Neural progenitor cell (in vitro differentiated cells): ENCODE measurements around the gene TBX5. TPM values are rescaled to one million over a fixed set of nuclear protein-coding genes. Genes with fewer than 3 reads are reported as not detected.
A peak's percentile ranks its signal among the peaks of the same experiment; 100 is the strongest.

Source experiments
- DNase-seq: peaks from one replicate; pipeline ENCODE4 v3.0.0-alpha.2; 2016; ENCODE audit warnings: low spot score
- H2AFZ ChIP-seq: fragments of 200-600 bp; sonication (generic); replicated peaks from 2 replicates; pipeline ENCODE4 v1.6.1; 2016; ENCODE audit warnings: antibody characterized with exemption
- H3F3A ChIP-seq: fragments of 200-600 bp; sonication (generic); 2 replicates; pipeline ENCODE4 v1.6.1; 2016; ENCODE audit warnings: antibody characterized with exemption, low read depth
- H3K27ac ChIP-seq: fragments of 200-600 bp; sonication (generic); 2 replicates; pipeline ENCODE4 v1.5.1; 2016; ENCODE audit warnings: mild to moderate bottlenecking
- H3K27me3 ChIP-seq: fragments of 200-600 bp; sonication (generic); 2 replicates; pipeline ENCODE4 v1.6.1; 2016; ENCODE audit warnings: mild to moderate bottlenecking, moderate library complexity
- H3K36me3 ChIP-seq: fragments of 200-600 bp; sonication (generic); 2 replicates; pipeline ENCODE4 v1.5.1; 2016
- H3K4me1 ChIP-seq: fragments of 200-600 bp; sonication (generic); 2 replicates; pipeline ENCODE4 v1.6.1; 2016; ENCODE audit warnings: mixed run types
- H3K4me2 ChIP-seq: fragments of 200-600 bp; sonication (generic); 2 replicates; pipeline ENCODE4 v1.6.1; 2016
- H3K4me3 ChIP-seq: fragments of 200-600 bp; sonication (generic); 2 replicates; pipeline ENCODE4 v1.5.1; 2016
- H3K79me2 ChIP-seq: fragments of 200-600 bp; sonication (generic); 2 replicates; pipeline ENCODE4 v1.6.1; 2016; ENCODE audit warnings: low read depth
- H3K9ac ChIP-seq: fragments of 200-600 bp; sonication (generic); 2 replicates; pipeline ENCODE4 v1.6.1; 2016
- H3K9me3 ChIP-seq: fragments of 200-600 bp; sonication (generic); 2 replicates; pipeline ENCODE4 v1.5.1; 2016; ENCODE audit warnings: low read depth
- H4K20me1 ChIP-seq: fragments of 200-600 bp; sonication (generic); 2 replicates; pipeline ENCODE4 v1.6.1; 2016; ENCODE audit warnings: low read depth
- H3K27ac Mint-ChIP-seq: 3 replicates; pipeline ENCODE4 v1.8.0; 2021; ENCODE audit warnings: mixed read lengths
- H3K27me3 Mint-ChIP-seq: 2 replicates; pipeline ENCODE4 v1.8.0; 2022; ENCODE audit warnings: low read depth, mild to moderate bottlenecking, inconsistent platforms, moderate library complexity, mixed read lengths; ENCODE audit not compliant: insufficient read depth
- H3K36me3 Mint-ChIP-seq: 3 replicates; pipeline ENCODE4 v1.8.0; 2021; ENCODE audit warnings: mixed read lengths
- H3K4me1 Mint-ChIP-seq: 3 replicates; pipeline ENCODE4 v1.8.0; 2021; ENCODE audit warnings: mixed read lengths
- H3K4me3 Mint-ChIP-seq: 3 replicates; pipeline ENCODE4 v1.8.0; 2021; ENCODE audit warnings: mild to moderate bottlenecking, moderate library complexity, mixed read lengths
- H3K9me3 Mint-ChIP-seq: 3 replicates; pipeline ENCODE4 v1.8.0; 2020; ENCODE audit warnings: mixed read lengths
- EZH2 ChIP-seq: fragments of 200-600 bp; sonication (generic); IDR thresholded peaks from 2 replicates; pipeline ENCODE4 v1.6.1; 2017; ENCODE audit warnings: antibody characterized with exemption, mild to moderate bottlenecking, moderate library complexity
- EZH2phosphoT487 ChIP-seq: fragments of 200-600 bp; sonication (generic); IDR thresholded peaks from 2 replicates; pipeline ENCODE4 v1.6.1; 2017; ENCODE audit warnings: antibody characterized with exemption
- total RNA-seq: library from RNA; depleted of rRNA; stranded (reverse); fragments of >200 nt; gene quantifications from 2 replicates; pipeline ENCODE4 v1.2.3, GENCODE V29; 2015; ENCODE audit warnings: low replicate concordance
- TF ChIP-seq, protein P1 (sequence below): fragments of 200-600 bp; sonication (generic); IDR thresholded peaks from 2 replicates; pipeline ENCODE4 v1.5.1; 2017; ENCODE audit warnings: antibody characterized with exemption, mild to moderate bottlenecking

TBX5 gene
- total RNA-seq, 1 donor from 2014 or later: not detected

GRCh38 chr12:114408886-114409851 lies 3.2 kb upstream of the TBX5 start:
- H3F3A ChIP-seq: peaks cover 8% of the 10 kb centered on the region
- DNase-seq: peak; percentile 64

DNA sequence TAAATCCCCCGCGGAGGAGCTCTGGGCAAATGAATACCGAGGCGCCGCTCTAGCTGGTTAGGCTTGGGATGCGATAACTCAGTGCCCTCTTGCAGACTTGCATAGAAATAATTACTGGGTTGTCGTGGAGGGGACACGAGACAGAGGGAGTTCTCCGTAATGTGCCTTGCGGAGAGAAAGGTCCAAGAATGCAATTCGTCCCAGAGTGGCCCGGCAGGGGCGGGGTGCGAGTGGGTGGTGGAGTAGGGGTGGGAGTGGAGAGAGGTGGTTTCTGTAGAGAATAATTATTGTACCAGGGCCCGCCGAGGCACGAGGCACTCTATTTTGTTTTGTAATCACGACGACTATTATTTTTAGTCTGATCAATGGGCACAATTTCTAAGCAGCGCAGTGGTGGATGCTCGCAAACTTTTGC lies 2.5 kb upstream of the TBX5 start:
- Mint-ChIP-seq H3K4me3 (no peak overlapping the region), H3K4me1 (peaks cover 2% of the 10 kb centered on the region), H3K27ac (no peak overlapping the region), H3K27me3 (peaks cover 98% of the 10 kb centered on the region), H3K36me3 (no peaks in the 10 kb centered on the region), H3K9me3 (peaks cover 2% of the 10 kb centered on the region)
- H4K20me1 ChIP-seq: peaks cover 100% of the 10 kb centered on the region
- H3K4me3 ChIP-seq: no peak overlapping the region
- DNase-seq: no peak
- H3K79me2 ChIP-seq: no peaks in the 10 kb centered on the region
- peaks cover 100% of the 10 kb centered on the region for H3K27me3 ChIP-seq
- no peaks in the 10 kb centered on the region for H3K36me3 ChIP-seq
- no peak overlapping the region for H3K27ac ChIP-seq
- TF ChIP-seq, protein P1, sequence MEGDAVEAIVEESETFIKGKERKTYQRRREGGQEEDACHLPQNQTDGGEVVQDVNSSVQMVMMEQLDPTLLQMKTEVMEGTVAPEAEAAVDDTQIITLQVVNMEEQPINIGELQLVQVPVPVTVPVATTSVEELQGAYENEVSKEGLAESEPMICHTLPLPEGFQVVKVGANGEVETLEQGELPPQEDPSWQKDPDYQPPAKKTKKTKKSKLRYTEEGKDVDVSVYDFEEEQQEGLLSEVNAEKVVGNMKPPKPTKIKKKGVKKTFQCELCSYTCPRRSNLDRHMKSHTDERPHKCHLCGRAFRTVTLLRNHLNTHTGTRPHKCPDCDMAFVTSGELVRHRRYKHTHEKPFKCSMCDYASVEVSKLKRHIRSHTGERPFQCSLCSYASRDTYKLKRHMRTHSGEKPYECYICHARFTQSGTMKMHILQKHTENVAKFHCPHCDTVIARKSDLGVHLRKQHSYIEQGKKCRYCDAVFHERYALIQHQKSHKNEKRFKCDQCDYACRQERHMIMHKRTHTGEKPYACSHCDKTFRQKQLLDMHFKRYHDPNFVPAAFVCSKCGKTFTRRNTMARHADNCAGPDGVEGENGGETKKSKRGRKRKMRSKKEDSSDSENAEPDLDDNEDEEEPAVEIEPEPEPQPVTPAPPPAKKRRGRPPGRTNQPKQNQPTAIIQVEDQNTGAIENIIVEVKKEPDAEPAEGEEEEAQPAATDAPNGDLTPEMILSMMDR: no peak
- TF ChIP-seq EZH2: no peak
- no peak for TF ChIP-seq EZH2phosphoT487
- H3K9me3 ChIP-seq: no peaks in the 10 kb centered on the region
- peaks cover 10% of the 10 kb centered on the region for H3F3A ChIP-seq
- no peak overlapping the region for H3K4me2 ChIP-seq
- peaks cover 7% of the 10 kb centered on the region for H3K4me1 ChIP-seq
- H2AFZ ChIP-seq: no peak overlapping the region
- no peak overlapping the region for H3K9ac ChIP-seq

More at GRCh38 chr12:114408886-114409851, 3.2 kb upstream of the TBX5 start:
- TF ChIP-seq EZH2phosphoT487 (peak; percentile 98), EZH2 (peak; percentile 95)
- TF ChIP-seq, protein P1: no peak
- Histone ChIP-seq H3K4me2 (no peak overlapping the region), H3K27me3 (peaks cover 100% of the 10 kb centered on the region), H3K4me1 (peaks cover 7% of the 10 kb centered on the region), H3K36me3 (no peaks in the 10 kb centered on the region), H4K20me1 (peaks cover 100% of the 10 kb centered on the region), H3K9me3 (no peaks in the 10 kb centered on the region), H2AFZ (no peak overlapping the region), H3K27ac (no peak overlapping the region), H3K79me2 (no peaks in the 10 kb centered on the region), H3K4me3 (no peak overlapping the region), H3K9ac (no peak overlapping the region)
- Mint-ChIP-seq H3K27ac (no peak overlapping the region), H3K4me1 (peaks cover 2% of the 10 kb centered on the region), H3K4me3 (no peak overlapping the region), H3K36me3 (no peaks in the 10 kb centered on the region), H3K9me3 (peaks cover 3% of the 10 kb centered on the region), H3K27me3 (peaks cover 96% of the 10 kb centered on the region)

DNA sequence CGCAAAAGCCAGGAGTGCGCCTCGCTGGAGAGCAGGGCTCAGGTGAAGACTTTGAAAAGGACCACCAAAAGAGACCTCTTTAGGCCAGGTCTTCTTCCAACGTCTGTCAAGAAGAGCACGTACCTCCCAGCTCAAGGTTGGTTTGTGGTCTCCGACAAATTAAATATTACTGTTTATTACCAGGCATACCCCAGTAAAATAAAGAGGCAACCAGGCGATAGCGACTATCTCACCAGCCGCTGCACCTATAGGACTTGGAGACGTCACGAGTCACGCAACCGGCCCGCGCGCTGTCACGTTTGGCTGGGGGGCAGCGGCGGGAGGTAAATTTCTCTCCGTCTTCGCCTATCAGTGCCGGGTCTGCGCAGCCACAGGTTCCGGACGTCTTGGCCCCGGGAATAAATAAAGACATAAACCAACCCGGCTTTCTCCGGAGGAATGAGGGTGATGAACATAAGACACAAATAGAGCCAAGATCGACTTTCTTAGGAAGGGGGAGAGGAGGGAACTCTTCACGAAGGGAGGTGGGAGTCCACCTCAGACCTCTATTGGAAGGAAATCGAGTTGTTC lies 2.0 kb upstream of the TBX5 start:
- Histone ChIP-seq H3F3A (peaks cover 14% of the 10 kb centered on the region), H3K9me3 (no peaks in the 10 kb centered on the region), H3K79me2 (no peaks in the 10 kb centered on the region), H3K36me3 (no peaks in the 10 kb centered on the region), H3K9ac (no peak overlapping the region), H3K27me3 (peaks cover 100% of the 10 kb centered on the region), H3K4me1 (peaks cover 7% of the 10 kb centered on the region), H2AFZ (no peak overlapping the region), H3K27ac (no peak overlapping the region), H3K4me3 (no peak overlapping the region), H4K20me1 (peaks cover 100% of the 10 kb centered on the region), H3K4me2 (no peak overlapping the region)
- TF ChIP-seq EZH2: peak; percentile 86
- TF ChIP-seq, protein P1: no peak
- peak; percentile 91 for TF ChIP-seq EZH2phosphoT487
- H3K27ac Mint-ChIP-seq: no peak overlapping the region
- H3K36me3 Mint-ChIP-seq: no peaks in the 10 kb centered on the region
- no peak overlapping the region for H3K4me3 Mint-ChIP-seq
- DNase-seq: no peak
- no peaks in the 10 kb centered on the region for H3K9me3 Mint-ChIP-seq
- H3K4me1 Mint-ChIP-seq: peaks cover 2% of the 10 kb centered on the region
- H3K27me3 Mint-ChIP-seq: peaks cover 98% of the 10 kb centered on the region
